Measurements from ENCODE around the gene DCAF11.

DCAF11 gene

GRCh38 chr14:24138396-24139271 lies 24.1 kb downstream of the DCAF11 start:
- DNase-seq (ENCODE audit: insufficient read length) (no peak), FAIRE-seq (no peak)
- TF ChIP-seq TAF1 (IDR thresholded peaks at IDR 0.05; ENCODE audit: borderline replicate concordance, low read depth, low read length) = no peak
- no peak for TF ChIP-seq POLR2A (IDR thresholded peaks at IDR 0.05; ENCODE audit: low read depth, low read length)
- no peak for TF ChIP-seq POLR2AphosphoS5 (IDR thresholded peaks at IDR 0.05; ENCODE audit: low read depth, low read length)

DNA sequence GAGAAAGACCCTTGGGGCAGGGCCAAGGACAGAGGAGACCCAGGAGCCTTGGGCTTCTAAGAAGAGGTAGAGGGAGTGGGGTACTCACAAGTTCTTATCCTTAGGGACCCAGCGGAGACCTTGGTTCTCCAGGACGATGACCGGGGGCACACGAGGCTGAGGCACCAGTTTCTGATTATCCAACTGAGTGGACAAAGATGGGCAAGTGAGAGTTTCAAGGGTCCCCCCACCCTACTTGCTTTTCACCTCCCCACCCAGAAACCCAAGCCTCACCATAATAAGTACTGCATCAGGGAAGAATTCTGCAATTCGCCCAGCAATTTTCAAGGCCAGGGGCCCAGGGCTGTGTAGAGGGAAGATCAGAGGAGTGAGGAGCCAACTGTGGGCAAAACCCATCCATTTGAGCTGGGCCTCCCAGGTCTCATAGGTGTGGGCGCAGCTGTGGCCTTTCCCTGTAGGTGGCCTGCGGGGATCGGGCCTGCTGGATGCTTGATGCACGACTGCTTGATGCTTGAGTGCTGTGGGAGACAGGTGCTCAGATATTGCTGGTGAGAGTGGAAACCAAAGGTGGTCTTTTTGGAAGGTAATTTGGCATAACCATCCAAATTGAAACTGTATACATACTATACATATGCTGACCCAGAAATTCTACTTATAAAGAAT lies 24.8 kb downstream of the DCAF11 start:
- FAIRE-seq (no peak), DNase-seq (ENCODE audit: insufficient read length) (no peak)
- no peak for TF ChIP-seq TAF1 (IDR thresholded peaks at IDR 0.05; ENCODE audit: borderline replicate concordance, low read depth, low read length)
- TF ChIP-seq POLR2A (IDR thresholded peaks at IDR 0.05; ENCODE audit: low read depth, low read length) = peak; percentile 32; the same call in 1 of the 2 replicates
- peak; percentile 51; the same call in 1 of the 2 replicates for TF ChIP-seq POLR2AphosphoS5 (IDR thresholded peaks at IDR 0.05; ENCODE audit: low read depth, low read length)

DNA sequence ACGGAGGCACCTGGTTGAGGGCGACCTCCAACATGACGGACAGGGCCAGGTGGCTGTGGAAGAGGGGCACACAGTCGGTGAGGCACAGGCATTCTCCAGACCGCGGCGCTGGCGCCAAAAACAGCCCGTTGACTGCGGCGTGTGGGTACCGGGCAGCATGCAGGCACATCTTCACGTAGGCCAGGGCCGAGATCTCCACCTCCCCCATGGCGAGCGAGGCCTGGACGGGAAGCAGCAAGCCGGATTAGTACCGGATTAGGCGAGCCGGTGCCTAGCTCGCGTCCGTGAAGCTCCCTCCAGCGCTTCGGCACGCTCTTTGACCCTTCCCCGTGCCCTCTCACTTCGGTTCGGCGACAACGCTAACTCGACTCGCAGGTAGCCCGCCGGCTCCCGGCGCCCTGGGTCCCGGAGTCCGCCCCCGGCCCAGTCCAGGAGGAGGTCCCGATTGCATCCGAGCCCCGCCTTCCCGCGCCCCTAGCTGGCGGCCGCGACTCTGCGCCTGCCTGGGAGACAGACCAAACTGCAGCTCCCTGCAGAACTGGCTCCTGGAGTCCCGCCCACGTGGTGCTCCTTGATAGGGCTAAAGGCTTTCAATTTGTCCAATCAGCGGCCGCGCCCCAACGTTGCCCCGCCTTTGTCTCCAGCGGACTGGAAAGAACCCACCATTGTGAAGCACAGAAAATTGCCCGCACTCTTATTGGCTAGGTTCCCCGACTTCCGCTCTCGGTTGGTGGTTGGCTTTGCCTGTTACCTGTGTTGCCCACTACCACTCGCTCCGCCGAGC lies 26.7 kb downstream of the DCAF11 start, which contains the start of gene EMC9:
Gene EMC9 (minus strand): TSS at position 495 of the 784 bp plus-strand sequence. CDS start 287 bp downstream, at position 208.
- TF ChIP-seq POLR2A (IDR thresholded peaks at IDR 0.05; ENCODE audit: low read depth, low read length) (peak; percentile 90), POLR2AphosphoS5 (IDR thresholded peaks at IDR 0.05; ENCODE audit: low read depth, low read length) (peak; percentile 86), TAF1 (IDR thresholded peaks at IDR 0.05; ENCODE audit: borderline replicate concordance, low read depth, low read length) (peak; percentile 82; the same call in 1 of the 2 replicates)
- DNase-seq (ENCODE audit: insufficient read length) (peak; percentile 96), FAIRE-seq (peak; percentile 95)

GRCh38 chr14:24143511-24143910 lies 28.9 kb downstream of the DCAF11 start:
- TF ChIP-seq POLR2AphosphoS5 (IDR thresholded peaks at IDR 0.05; ENCODE audit: low read depth, low read length) = no peak
- no peak; the same call in 1 of the 2 replicates for TF ChIP-seq POLR2A (IDR thresholded peaks at IDR 0.05; ENCODE audit: low read depth, low read length)
- TF ChIP-seq TAF1 (IDR thresholded peaks at IDR 0.05; ENCODE audit: borderline replicate concordance, low read depth, low read length) = no peak
- FAIRE-seq = no peak
- DNase-seq (ENCODE audit: insufficient read length) = no peak

- FAIRE-seq = no peak
- DNase-seq (ENCODE audit: insufficient read length) = no peak
- TF ChIP-seq POLR2AphosphoS5 (IDR thresholded peaks at IDR 0.05; ENCODE audit: low read depth, low read length) (no peak), TAF1 (IDR thresholded peaks at IDR 0.05; ENCODE audit: borderline replicate concordance, low read depth, low read length) (no peak), POLR2A (IDR thresholded peaks at IDR 0.05; ENCODE audit: low read depth, low read length) (no peak)
Measured at GRCh38 chr14:24144451-24144850, 29.9 kb downstream of the DCAF11 start.

- no peak for DNase-seq (ENCODE audit: insufficient read length)
- no peak for TF ChIP-seq POLR2AphosphoS5 (IDR thresholded peaks at IDR 0.05; ENCODE audit: low read depth, low read length)
- no peak for TF ChIP-seq TAF1 (IDR thresholded peaks at IDR 0.05; ENCODE audit: borderline replicate concordance, low read depth, low read length)
- no peak for TF ChIP-seq POLR2A (IDR thresholded peaks at IDR 0.05; ENCODE audit: low read depth, low read length)
- no peak for FAIRE-seq
Measured at GRCh38 chr14:24145219-24145618, 30.6 kb downstream of the DCAF11 start.

- FAIRE-seq (no peak), DNase-seq (ENCODE audit: insufficient read length) (no peak)
- no peak for TF ChIP-seq POLR2AphosphoS5 (IDR thresholded peaks at IDR 0.05; ENCODE audit: low read depth, low read length)
- TF ChIP-seq TAF1 (IDR thresholded peaks at IDR 0.05; ENCODE audit: borderline replicate concordance, low read depth, low read length) = no peak
- TF ChIP-seq POLR2A (IDR thresholded peaks at IDR 0.05; ENCODE audit: low read depth, low read length) = no peak
Measured at GRCh38 chr14:24145690-24146452, 31.3 kb downstream of the DCAF11 start.

DNA sequence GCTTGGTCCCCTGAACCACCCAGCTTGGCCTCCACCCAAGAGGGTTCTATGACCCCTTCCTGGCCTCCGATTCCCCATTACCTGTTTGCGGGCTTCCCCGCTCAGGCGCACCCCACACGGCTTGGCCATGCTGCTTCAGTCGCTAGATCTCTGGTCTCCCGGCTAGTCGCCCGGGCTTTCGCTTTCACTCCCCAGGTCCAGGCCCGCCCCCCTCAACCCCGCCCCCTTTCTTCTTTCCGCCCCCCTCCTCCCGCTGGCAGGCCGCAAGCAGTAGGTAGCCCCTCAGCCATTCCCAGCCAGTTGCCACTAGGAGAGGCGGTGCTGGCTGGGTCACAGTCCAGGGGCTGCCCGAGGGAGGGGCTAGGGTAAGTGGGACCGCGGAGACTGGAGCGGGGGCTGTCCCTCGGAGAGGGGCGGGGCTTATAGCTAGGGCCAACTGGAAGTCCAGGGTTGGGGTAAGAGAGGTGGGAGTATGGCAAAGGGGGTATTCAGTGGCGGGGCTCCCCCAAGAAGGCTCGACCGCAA lies 31.9 kb downstream of the DCAF11 start, which contains the start of gene PSME2:
Gene PSME2 (minus strand): TSS at position 158 of the 525 bp plus-strand sequence. CDS start 29 bp downstream, at position 129.
- peak; percentile 78 for TF ChIP-seq POLR2A (IDR thresholded peaks at IDR 0.05; ENCODE audit: low read depth, low read length)
- TF ChIP-seq TAF1 (IDR thresholded peaks at IDR 0.05; ENCODE audit: borderline replicate concordance, low read depth, low read length) = 0 out of 2 replicates have a peak, but pooled peaks have one; percentile 66
- peak; percentile 81 for TF ChIP-seq POLR2AphosphoS5 (IDR thresholded peaks at IDR 0.05; ENCODE audit: low read depth, low read length)
- no peak for FAIRE-seq
- DNase-seq (ENCODE audit: insufficient read length) = peak; percentile 93

DNA sequence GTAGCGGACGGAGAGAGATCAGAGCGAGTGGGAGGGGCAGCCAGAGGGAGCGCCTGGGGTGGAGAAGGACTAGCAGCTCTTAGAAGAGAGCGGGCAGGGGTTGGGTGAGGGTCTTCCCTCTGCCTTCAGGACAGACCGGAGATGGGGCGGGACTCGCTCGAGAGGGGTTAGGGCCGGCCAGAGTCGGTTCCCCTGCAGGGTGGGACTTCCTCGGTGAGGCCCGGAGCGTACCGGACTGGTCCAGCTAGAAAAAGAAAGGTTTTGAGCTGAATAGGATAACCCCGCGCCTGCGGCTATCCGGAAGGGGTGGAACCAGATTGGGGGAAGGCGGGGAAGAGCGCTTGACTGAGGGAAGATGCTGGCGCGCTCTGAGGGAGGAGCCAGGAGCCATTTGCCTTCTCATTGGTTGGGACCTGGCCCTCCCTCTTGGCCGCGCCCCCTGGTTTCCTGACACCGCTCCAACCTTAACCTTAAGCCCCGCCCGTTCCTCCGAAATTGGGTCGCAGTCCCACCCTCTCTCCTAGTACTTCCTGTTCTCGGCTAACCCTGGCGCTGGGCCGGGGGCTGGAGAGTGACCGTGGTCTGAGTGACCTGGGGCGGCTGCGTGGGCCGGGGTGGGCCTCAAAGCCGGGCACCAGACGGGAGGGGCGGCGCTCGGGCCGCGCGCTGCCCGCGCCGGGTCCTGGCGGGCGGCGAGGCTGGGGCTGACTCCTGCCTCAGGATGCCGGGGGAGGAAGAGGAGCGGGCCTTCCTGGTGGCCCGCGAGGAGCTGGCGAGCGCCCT lies 32.6 kb downstream of the DCAF11 start, which contains the start of gene RNF31:
Gene RNF31 (plus strand): TSS at position 521 of the 783 bp plus-strand sequence. CDS start 201 bp downstream, at position 722.
- TF ChIP-seq POLR2AphosphoS5 (IDR thresholded peaks at IDR 0.05; ENCODE audit: low read depth, low read length) = peak; percentile 58
- TF ChIP-seq TAF1 (IDR thresholded peaks at IDR 0.05; ENCODE audit: borderline replicate concordance, low read depth, low read length) = peak; percentile 41; the same call in 1 of the 2 replicates
- peak; percentile 69 for TF ChIP-seq POLR2A (IDR thresholded peaks at IDR 0.05; ENCODE audit: low read depth, low read length)
- FAIRE-seq (peak; percentile 93), DNase-seq (ENCODE audit: insufficient read length) (peak; percentile 93)
